ENCODE measurements around the gene PRDM5.

Gene PRDM5

DNA sequence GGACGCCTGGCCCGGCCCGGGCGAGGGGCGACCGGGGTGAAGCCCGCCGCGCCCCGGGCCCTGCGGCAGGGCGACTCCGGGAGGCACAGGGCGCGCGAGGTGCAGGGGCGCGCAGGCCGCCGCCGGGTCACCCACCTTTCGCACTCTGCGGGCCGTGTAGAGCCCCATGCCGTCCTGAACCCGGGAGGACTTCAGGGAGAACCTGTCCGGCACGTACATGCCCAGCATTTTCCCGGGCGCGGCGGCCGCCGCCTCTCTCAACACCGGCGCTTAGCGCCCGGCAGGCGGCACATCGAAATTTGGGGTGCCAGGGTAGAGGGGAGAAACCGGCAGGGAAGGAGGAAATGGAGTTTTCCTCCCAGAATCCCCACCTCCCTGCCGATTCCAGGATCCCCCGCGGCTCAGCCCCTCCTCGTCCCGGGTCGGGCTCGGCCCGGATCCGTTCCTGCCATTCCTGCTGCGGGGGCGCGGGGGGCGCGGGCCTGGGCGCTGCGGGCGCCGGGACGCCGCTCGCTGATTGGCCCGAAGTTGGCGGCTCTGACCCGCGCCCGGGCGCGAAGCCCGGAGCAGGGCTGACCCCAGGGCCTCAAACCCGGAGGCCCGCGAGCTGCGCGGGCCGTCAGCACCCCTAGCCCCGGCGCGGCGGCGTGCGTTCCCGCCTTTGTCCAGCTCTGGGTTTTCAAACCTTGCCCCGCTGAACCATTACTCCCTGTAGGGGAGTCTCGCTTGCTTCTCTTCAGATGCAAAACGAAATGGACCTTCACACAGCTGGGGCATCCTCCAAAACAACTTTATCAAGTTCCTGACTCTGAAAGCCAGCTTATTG lies at the start of gene PRDM5:
Gene PRDM5 (minus strand): TSS at position 346 of the 826 bp plus-strand sequence. CDS start 118 bp downstream, at position 228.
- peak; percentile 79 for DNase-seq

DNA sequence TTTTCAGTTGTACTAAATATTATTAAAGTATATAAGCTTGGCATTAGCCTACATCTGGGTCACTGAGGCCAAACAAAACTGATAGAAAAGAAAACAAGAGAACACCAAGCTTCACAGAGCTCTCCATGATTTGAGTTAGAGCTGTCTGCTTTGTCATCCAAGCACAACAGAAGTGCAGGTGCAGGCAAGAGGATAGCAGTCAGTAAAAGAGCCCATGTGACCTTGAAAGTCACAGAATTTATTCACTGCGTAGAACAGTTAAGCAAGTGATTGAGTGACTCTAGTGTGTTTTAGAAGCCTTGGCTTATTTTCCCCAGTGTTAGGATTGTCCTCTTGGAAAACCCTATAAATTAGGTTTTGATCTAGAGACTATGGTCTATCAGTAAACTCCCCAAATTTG lies 49.4 kb upstream of the PRDM5 start:
- no peak for DNase-seq

DNA sequence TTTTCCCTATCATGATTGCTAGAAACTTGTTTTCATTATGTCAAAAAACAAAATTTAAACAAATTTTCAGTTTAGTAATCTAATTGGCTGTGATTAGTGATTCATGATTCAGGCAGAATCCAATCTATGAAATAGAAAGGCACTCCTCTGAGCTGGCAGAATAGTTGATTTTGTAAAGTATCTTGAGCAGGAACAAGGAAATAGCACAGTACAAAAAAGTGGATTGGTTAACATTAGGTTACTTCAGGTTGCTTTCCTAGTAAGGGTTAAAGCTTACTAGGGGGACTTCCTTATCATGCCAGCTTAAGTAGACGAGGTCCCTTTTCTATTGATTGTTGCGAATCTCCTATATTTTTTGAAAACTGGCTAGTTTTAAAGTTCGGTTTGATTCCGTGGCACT lies 43.4 kb upstream of the PRDM5 start:
- DNase-seq, result no peak

DNA sequence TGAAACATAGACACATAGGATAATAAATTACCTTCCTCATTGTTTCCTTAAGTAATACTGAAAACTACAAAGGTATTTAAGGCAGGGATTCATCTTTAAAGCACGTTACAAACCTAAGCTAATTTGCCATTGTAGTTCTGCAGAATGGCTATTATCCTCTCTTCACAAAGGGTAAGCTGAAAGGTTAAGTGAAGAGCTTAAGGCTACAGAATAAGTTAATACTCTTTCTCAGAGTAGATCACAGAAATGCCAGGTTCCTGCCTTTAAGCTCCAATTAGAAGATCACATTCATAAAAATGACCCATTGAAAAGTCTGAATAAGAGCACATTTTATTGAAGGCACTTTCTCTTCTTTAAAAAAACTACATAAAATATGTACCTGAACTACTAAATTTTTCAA lies 42.1 kb upstream of the PRDM5 start:
- DNase-seq, result no peak

DNA sequence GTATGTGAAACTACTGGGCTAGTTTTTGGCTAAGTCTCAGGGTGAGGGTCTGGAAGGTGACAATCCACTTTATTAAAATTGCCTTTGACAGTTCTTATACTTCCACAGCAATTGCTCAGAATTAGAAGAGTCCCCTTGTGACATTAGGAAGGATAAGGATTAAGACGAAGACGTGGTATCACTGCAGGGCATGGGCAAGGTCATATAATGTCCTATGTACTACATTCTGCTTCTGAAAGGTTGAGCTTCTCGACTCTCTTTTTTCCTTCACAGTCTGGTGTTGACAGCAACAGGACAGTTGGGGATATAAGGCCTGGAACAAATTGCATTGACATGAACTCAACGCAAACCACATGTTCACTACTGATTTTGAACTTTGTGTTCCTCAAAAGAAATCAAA lies 40.9 kb upstream of the PRDM5 start:
- no peak for DNase-seq

DNA sequence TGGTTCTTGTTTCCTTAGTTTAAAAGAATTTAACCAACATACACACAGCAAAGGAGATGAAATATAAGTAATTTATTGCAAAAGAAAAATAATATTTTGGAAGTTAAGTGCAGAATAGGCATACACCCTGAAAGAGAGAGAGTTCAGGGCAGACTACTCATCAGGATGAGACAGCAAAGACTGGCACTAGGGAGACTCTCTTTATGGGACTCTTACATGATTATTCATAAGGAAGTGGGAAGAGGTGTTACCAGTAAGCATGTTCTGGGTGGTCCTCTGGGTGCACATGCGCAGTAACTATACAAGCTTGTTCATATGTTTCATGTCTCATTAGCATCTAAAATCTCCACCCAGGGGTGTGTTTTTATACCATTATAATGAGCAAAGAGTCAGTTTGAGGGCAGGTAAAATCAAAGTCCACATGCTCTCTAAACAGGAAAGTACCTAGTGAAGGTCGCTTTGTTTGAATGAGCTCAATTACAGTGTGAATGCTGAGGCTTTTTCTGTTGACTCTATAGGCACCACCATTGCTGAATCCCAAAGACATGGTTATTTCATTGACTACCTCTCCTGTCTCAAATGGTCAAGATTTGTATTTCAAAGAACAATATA lies 38.2 kb upstream of the PRDM5 start:
- no peak for DNase-seq

DNA sequence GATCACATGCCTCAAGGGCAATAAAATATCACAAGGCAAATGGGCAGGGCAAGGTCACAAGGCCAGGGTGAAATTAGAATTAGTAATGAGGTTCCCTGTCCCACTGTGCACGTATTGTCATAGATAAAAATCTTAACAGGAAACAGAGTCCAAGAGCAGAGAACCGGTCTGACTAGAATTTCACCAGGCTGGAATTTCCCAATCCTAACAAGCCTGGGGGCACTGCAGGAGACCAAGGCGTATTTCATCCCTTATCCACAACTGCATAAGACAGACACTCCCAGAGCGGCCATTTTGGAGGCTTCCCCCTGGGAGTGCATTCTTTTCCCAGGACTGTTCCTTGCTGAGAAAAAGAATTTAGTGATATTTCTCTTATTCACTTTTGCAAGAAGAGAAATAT lies 25.9 kb upstream of the PRDM5 start:
- no peak for DNase-seq

DNA sequence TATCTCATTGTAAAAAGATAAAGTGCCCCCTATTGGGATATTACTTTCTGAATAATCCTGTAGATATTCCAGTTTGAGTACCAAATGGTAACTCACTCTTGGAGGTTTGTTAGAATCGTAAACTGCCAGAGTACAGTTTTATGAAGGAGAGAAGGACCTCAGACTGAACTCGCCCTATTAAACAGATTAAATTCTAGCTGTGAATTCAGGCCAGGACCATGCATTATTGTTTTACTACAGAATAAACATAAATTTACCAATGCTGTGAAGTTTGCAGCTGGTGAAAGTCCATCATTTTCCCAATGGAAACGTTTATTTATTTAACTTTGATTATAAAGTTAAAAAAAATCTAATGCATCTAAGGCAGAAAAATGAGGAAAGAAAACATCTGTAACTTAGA lies 20.2 kb upstream of the PRDM5 start:
- DNase-seq, result no peak

DNA sequence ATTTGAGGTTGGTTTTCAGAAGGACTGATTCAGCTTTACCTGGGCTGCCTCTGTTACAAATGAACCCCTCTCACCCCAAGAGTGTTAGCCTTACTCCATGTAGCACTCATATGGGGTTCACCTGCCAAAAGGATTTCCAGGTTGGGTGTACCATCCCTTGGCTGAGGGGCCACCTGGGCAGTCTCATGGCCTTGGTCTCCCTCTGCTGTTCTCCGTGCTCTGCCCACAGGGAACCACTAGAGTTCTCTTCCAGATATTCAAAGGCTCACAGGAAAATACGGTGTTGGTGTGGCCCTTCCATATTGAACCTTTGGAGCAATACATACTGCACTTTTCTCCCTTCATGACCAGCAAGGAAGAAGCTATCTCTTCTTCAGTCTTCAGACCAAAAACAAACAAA lies 18.0 kb upstream of the PRDM5 start:
- no peak for DNase-seq

DNA sequence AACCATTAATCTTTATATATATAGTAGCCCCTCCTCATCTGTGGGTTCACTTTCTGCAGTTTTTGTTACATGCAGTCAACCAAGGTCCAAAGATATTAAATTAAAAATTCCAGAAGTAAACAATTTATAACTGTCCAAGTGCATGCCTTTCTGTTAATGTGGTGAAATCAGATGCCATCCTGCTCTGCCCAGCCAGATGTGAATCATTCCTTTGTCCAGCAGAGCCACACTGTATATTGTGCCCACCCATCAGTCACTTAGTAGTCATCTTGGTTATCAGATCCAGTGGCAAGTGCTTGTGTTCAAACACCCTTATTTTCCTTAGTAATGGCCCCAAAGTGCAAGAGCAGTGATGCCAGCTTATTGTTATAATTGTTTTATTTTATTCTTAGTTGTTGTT lies 17.2 kb upstream of the PRDM5 start:
- DNase-seq, result no peak

DNA sequence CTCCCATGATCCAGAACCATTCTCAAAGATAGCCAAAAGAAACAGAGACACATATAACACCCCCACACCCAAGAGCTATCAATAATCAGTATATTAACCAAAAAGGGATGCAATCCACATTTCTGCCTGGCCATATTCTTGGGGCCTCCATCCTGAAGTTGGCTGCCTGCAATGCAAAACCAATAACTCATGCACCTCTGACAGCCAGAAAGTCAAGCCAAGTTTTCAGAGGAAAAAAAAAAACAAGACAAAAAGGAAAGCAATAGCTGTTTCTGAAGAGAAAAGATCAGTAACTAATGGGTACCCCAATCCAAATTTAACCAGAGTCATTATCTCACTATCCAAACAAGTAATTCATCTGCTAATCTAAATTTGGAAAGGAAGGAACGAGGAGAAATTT lies 7.3 kb upstream of the PRDM5 start:
- no peak for DNase-seq

DNA sequence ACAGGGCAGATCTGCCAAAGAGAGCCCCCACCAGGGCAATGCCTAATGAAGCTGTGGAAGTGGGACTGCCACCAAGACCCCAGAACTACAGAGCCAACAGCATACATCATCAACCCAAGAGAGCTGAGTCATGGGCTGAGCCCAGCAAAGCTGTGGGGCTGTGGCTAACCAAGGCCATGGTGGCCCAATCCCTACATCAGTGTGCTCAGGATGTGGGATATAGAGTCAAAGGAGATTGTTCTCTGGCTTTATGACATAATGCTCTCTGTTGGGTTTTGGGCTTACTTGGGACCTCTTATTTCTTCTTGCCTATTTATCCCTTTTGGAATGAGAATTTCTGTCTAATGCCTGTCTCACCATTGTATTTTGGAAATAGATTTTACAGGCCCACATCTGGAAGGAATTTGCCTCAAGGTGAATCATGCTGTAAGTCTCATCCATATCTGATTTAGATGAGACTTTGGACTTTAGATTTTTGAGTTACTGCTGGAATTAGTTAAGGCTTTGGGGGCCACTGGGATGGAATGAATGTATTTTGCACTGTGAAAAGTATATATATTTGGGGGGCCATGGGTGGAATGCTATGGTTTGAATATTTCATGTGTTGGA lies 5.4 kb upstream of the PRDM5 start:
- DNase-seq, result no peak

DNA sequence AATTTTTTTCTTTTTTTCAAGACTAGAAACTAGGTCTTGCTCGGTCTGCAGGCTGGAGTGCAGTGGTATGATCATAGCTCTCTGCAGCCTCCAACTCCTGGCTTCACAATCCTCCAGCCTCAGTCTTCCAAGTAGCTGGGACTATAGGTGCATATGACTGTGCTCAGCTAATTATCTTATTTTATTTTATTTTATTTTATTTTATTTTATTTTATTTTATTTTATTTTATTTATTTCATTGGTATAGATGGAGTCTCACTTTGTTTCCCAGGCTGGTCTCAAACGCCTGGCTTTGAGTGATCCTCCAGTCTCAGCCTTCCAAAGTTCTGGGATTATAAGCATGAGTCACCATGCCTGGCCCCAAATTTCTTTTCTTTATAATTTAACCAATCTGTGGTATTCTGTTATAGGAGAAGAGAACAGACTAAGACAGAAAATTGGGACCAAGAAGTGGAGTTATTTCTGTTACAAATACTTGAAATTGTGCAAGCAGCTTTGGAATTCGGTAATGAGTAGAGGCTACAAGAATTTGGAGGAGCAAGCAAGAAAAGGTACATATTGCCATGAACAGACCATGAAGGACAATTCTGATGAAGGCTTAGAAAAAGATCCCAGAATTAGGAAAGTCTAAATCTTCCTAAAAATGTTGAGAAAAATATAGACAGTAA lies 4.0 kb upstream of the PRDM5 start:
- DNase-seq, result no peak

DNA sequence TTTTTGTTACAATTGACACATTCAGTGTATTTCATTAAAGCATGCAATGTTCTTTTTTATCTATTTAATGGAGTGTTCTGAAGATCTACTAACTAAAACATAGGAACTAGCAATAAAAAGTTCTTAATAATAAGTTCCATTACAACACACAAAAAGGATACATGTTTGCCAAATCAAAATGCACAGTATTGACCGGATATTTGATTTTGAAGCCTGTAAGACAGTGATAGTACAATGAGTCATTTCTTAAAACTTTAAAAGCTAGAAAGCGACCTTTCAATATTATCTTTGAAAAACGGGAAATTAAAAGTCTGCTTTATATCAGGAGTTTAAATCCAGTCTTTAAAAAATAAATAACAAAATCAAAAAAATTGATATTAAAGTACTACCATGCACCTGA lies 2.4 kb upstream of the PRDM5 start:
- DNase-seq, result no peak

DNA sequence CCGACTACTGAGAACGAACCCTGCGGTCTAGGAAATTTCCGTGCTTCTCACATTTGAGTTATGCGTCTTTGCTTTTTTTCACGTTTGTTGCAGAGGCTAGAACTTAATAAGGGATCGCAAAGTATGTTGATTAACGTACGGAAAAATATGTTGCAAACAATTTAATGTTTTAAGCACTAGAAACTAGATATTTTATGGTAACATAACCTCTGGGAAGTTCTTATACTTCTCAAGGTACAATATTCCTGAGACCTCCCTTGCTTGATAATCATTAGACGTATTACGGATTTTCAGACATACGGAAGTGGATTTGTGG lies 639 bp upstream of the PRDM5 start:
- DNase-seq, result no peak

DNA sequence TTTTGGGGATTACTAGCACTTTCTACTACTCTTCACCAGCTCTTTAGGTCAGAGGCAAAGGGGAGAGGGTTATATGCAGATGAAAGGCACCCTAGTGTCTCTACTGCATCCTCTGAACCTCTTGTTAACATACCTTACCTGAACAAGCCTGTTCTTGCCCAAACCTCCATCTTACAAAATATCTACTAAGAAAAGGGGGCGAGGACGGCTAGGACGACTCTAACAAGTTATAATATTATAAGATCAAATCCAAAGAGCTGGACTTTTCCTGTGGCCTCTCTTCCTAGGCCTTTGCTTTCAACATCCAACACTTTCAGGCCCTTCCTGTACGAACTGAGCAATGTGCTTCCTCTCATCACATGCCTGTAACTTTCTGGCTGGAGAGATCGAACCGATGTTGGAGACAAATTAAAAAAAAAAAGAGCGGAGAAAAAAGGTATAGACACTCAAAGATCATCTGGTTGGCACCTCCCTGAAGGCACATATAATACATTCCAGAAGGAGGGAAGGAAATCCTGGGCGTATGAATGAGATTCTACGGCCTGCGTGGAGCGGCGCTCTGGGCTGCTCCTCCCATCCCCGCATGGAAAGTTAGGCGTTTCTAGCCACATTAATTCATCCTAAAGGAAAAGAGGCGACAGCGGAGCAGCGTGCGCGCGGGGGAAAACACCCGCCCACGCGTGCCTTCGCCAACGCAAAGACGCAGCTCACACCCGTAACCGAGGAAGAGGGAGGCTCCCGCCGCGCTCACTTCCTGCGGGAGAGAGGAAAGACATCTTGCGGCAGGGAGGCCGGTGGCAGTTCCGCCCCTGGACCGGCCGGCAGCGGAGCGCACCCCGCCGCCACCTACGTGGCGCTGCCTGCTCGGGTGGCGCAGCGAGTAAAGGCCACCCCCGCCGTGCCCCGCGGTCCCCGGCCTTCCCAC lies 808 bp downstream of the PRDM5 start:
- DNase-seq, result peak; percentile 83

DNA sequence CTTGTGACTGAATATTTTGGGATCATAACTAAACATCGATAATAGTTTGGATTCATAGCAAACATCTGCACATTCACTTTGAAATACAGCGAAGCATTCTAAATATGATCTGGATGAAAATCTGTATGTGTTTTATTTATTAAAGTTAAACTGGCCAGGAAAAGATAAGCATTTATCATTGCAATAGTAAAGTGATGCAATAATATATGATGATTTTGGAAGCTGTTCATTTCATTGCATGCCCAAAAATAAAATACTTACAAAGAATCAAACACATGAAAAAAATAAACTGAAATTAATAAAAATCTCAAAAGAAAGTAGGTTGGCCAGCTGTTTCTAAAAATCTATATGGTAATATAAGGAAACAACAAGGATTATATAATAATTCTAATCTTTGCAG lies 1.9 kb downstream of the PRDM5 start:
- DNase-seq, result no peak

DNA sequence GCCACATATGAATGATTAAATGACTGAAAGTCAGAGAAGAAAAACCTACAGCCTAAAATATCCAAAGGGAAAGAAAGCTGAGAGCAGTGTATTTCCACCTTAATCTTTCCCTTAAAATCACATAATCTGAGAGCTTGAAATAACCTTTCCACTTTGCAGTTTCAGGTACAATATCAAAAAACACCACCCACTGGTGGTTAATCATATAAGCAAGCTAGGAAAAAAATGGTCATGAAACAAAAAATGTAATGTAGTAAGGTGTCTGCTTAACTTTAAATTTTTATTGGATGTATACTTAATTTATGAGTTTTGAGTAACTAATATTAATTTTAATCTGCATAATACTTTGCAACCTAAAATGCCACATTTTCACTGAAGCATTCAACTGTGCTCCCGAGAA lies 3.2 kb downstream of the PRDM5 start:
- DNase-seq, result no peak

DNA sequence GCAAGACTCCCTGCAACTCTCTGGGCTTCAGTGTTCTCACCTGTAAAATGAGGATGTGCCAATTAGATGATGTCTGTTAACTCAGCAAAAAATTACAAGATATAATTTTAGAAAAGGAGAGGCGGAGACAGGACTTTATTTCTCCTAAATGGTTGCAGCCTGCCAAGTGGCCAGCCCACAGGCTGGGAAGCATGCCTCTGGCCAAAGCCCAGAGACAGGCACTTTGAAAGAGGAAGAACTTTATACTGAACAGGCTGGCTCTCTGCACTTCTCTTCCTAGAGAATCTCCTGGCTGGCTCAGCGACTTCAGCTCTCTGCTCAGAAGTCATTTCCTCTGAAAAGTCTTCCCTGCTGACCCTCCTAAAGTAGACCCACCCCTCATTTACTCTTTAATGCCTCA lies 3.7 kb downstream of the PRDM5 start:
- peak; percentile 49 for DNase-seq

DNA sequence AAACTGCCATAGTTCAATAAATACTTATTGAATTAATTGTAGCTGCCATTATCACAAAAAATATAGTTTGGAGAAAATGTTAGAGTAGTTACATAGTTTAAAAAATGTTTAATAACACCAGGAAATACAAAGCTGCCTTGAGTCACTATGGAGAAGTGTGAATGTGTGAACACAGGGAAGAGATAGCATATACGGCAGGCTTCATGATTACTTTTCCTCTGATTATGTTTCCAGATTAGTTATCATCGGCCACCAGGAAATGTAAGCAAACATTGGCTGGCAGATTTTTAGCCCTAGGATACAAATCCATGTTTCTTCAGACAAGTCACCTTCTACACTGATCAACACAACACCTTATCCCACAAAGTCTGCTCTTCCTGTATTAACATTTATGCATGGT lies 4.4 kb downstream of the PRDM5 start:
- no peak for DNase-seq

DNA sequence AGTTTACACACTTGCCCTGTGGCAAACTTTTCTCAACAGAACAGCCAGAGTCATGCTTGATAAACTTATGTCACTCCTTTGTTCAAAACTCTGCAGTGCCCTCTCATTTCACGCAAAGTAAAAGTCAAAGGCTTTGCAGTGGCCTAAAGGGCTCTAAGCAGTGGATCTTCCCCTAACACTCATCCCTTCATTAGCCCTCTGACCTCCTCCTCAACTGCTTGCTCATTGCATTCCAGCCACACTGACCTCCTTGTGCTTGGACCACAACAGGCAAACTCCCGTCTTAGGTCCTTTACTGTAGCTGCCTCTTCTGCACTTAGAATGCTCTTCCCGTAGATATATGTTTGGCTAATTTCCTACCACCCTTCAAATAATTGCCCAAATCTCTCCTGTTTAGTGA lies 5.6 kb downstream of the PRDM5 start:
- no peak for DNase-seq

DNA sequence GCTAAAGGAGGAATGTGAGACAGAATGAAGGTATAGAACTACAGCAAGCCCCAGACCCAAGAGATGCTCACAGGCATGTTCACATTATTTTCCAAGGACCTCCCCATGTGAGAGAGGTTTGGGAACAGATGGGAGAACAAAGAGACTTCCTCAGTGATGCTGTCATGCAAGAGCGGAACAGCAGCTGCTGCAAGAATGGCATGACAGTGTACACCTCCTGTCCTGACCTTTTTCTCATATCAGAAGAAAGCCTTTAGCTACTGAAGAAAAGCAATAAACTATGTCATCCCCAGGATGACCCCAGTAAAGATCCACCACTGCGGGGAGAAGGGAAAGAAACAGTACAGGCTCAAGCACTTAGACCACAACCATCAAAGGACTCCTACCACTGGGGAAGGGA lies 7.2 kb downstream of the PRDM5 start:
- no peak for DNase-seq

DNA sequence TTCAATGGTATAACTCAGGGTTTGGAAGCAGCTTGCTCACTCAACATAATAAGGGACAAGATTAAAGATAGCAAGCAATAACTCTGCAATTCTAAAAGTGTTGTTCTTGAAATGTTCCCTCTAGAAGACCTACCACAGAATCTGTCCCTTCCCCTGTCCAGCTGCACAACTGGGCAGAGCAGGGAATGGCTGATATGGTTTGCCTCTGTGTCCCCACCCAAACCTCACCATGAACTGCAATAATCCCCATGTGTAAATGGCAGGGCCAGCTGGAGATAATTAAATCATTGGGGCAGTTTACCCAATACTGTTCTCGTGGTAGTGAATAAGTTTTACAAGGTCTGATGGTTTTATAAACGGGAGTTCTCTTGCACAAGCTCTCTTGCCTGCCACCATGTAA lies 19.1 kb downstream of the PRDM5 start:
- DNase-seq, result no peak

Data from femur (tissue), 1 donor.